ENCODE data around the gene GEMIN4. TPM values are rescaled to one million over a fixed set of nuclear protein-coding genes. Genes with fewer than 3 reads are reported as not detected.
A peak's percentile ranks its signal among the peaks of the same experiment; 100 is the strongest.

Gene GEMIN4
- polyA plus RNA-seq, 2 donors = 7.0 to 12.8 TPM

- Histone ChIP-seq H3K27ac (ENCODE audit: low read depth in 2 of 2, low read length in 1 of 2) (peak within 1 kb of the TSS; percentile 81 to 90), H3K4me3 (ENCODE audit: low read depth in 1 of 2, low read length in 2 of 2) (peak within 1 kb of the TSS; percentile 74 to 76), H3K9me3 (ENCODE audit: control insufficient read depth in 2 of 2, insufficient read depth in 1 of 2, low read depth in 1 of 2, low read length in 1 of 2) (no peaks in the 10 kb centered on the region), H3K4me1 (ENCODE audit: control insufficient read depth in 2 of 2, insufficient read depth in 2 of 2, low read length in 1 of 2) (peaks cover 0 to 7% of the 10 kb centered on the region in 2 donors), H3K36me3 (ENCODE audit: control insufficient read depth in 2 of 2, insufficient read depth in 2 of 2, low read length in 1 of 2) (peaks cover 0 to 2% of the 10 kb centered on the region in 2 donors), H3K27me3 (ENCODE audit: control insufficient read depth in 1 of 2, insufficient read depth in 2 of 2, low read length in 2 of 2) (no peaks in the 10 kb centered on the region)
- 1% methylated on average over 77 to 126 of the region's 126 CpGs for WGBS, 2 donors
Observed at GRCh38 chr17:732067-732901, 19.8 kb downstream of the GEMIN4 start, which contains the start of gene TLCD3A. Gene TLCD3A, plus strand, starts transcription at chr17:732596. Its CDS starts 52 bp downstream, at chr17:732648.

- Histone ChIP-seq H3K9me3 (ENCODE audit: control insufficient read depth in 2 of 2, insufficient read depth in 1 of 2, low read depth in 1 of 2, low read length in 1 of 2) (no peaks in the 10 kb centered on the region), H3K4me3 (ENCODE audit: low read depth in 1 of 2, low read length in 2 of 2) (peak overlapping the region; percentile 74 to 76), H3K27ac (ENCODE audit: low read depth in 2 of 2, low read length in 1 of 2) (peak overlapping the region; percentile 81 to 90), H3K27me3 (ENCODE audit: control insufficient read depth in 1 of 2, insufficient read depth in 2 of 2, low read length in 2 of 2) (no peaks in the 10 kb centered on the region), H3K36me3 (ENCODE audit: control insufficient read depth in 2 of 2, insufficient read depth in 2 of 2, low read length in 1 of 2) (peaks cover 0 to 2% of the 10 kb centered on the region in 2 donors), H3K4me1 (ENCODE audit: control insufficient read depth in 2 of 2, insufficient read depth in 2 of 2, low read length in 1 of 2) (peaks cover 0 to 7% of the 10 kb centered on the region in 2 donors)
- 7 to 8% methylated on average over 23 to 26 of the region's 26 CpGs for WGBS, 2 donors
Observed at GRCh38 chr17:731644-732066, 20.4 kb downstream of the GEMIN4 start.

GRCh38 chr17:728911-729310 is 23.2 kb downstream of the GEMIN4 start:
- peaks cover 0 to 2% of the 10 kb centered on the region in 2 donors for H3K36me3 ChIP-seq (ENCODE audit: control insufficient read depth in 2 of 2, insufficient read depth in 2 of 2, low read length in 1 of 2)
- peaks cover 0 to 10% of the 10 kb centered on the region in 2 donors for H3K4me1 ChIP-seq (ENCODE audit: control insufficient read depth in 2 of 2, insufficient read depth in 2 of 2, low read length in 1 of 2)
- no peaks in the 10 kb centered on the region for H3K9me3 ChIP-seq (ENCODE audit: control insufficient read depth in 2 of 2, insufficient read depth in 1 of 2, low read depth in 1 of 2, low read length in 1 of 2)
- peak overlapping the region; percentile 88 to 95 for H3K27ac ChIP-seq (ENCODE audit: low read depth in 2 of 2, low read length in 1 of 2)
- H3K4me3 ChIP-seq (ENCODE audit: low read depth in 1 of 2, low read length in 2 of 2) = no peak overlapping the region
- H3K27me3 ChIP-seq (ENCODE audit: control insufficient read depth in 1 of 2, insufficient read depth in 2 of 2, low read length in 2 of 2) = no peaks in the 10 kb centered on the region
- WGBS, 2 donors = 51 to 68% methylated on average over 5 of the region's 5 CpGs

GRCh38 chr17:726271-726919 is 25.7 kb downstream of the GEMIN4 start:
- WGBS, 2 donors = 45 to 48% methylated on average over 20 of the region's 20 CpGs
- Histone ChIP-seq H3K4me1 (ENCODE audit: control insufficient read depth in 2 of 2, insufficient read depth in 2 of 2, low read length in 1 of 2) (peaks cover 0 to 3% of the 10 kb centered on the region in 2 donors), H3K4me3 (ENCODE audit: low read depth in 1 of 2, low read length in 2 of 2) (no peak overlapping the region), H3K27me3 (ENCODE audit: control insufficient read depth in 1 of 2, insufficient read depth in 2 of 2, low read length in 2 of 2) (no peaks in the 10 kb centered on the region), H3K9me3 (ENCODE audit: control insufficient read depth in 2 of 2, insufficient read depth in 1 of 2, low read depth in 1 of 2, low read length in 1 of 2) (no peaks in the 10 kb centered on the region), H3K36me3 (ENCODE audit: control insufficient read depth in 2 of 2, insufficient read depth in 2 of 2, low read length in 1 of 2) (peaks cover 0 to 2% of the 10 kb centered on the region in 2 donors), H3K27ac (ENCODE audit: low read depth in 2 of 2, low read length in 1 of 2) (peak overlapping the region; percentile 48 to 64)

GRCh38 chr17:725746-726145 is 26.3 kb downstream of the GEMIN4 start:
- H3K9me3 ChIP-seq (ENCODE audit: control insufficient read depth in 2 of 2, insufficient read depth in 1 of 2, low read depth in 1 of 2, low read length in 1 of 2) = no peaks in the 10 kb centered on the region
- peak overlapping the region; percentile 27 to 63 for H3K27ac ChIP-seq (ENCODE audit: low read depth in 2 of 2, low read length in 1 of 2)
- H3K27me3 ChIP-seq (ENCODE audit: control insufficient read depth in 1 of 2, insufficient read depth in 2 of 2, low read length in 2 of 2) = no peaks in the 10 kb centered on the region
- H3K36me3 ChIP-seq (ENCODE audit: control insufficient read depth in 2 of 2, insufficient read depth in 2 of 2, low read length in 1 of 2) = peaks cover 0 to 2% of the 10 kb centered on the region in 2 donors
- 55 to 67% methylated on average over 11 to 12 of the region's 12 CpGs for WGBS, 2 donors
- H3K4me3 ChIP-seq (ENCODE audit: low read depth in 1 of 2, low read length in 2 of 2) = no peak overlapping the region
- H3K4me1 ChIP-seq (ENCODE audit: control insufficient read depth in 2 of 2, insufficient read depth in 2 of 2, low read length in 1 of 2) = peaks cover 0 to 3% of the 10 kb centered on the region in 2 donors

GRCh38 chr17:725084-725483 is 27.0 kb downstream of the GEMIN4 start:
- Histone ChIP-seq H3K4me1 (ENCODE audit: control insufficient read depth in 2 of 2, insufficient read depth in 2 of 2, low read length in 1 of 2) (peaks cover 0 to 3% of the 10 kb centered on the region in 2 donors), H3K9me3 (ENCODE audit: control insufficient read depth in 2 of 2, insufficient read depth in 1 of 2, low read depth in 1 of 2, low read length in 1 of 2) (no peaks in the 10 kb centered on the region), H3K36me3 (ENCODE audit: control insufficient read depth in 2 of 2, insufficient read depth in 2 of 2, low read length in 1 of 2) (no peaks in the 10 kb centered on the region), H3K4me3 (ENCODE audit: low read depth in 1 of 2, low read length in 2 of 2) (no peak overlapping the region), H3K27me3 (ENCODE audit: control insufficient read depth in 1 of 2, insufficient read depth in 2 of 2, low read length in 2 of 2) (no peaks in the 10 kb centered on the region), H3K27ac (ENCODE audit: low read depth in 2 of 2, low read length in 1 of 2) (no peak overlapping the region)
- 90 to 97% methylated on average over 14 of the region's 14 CpGs for WGBS, 2 donors

GRCh38 chr17:721540-721937 is 30.5 kb downstream of the GEMIN4 start:
- Histone ChIP-seq H3K27me3 (ENCODE audit: control insufficient read depth in 1 of 2, insufficient read depth in 2 of 2, low read length in 2 of 2) (no peaks in the 10 kb centered on the region), H3K36me3 (ENCODE audit: control insufficient read depth in 2 of 2, insufficient read depth in 2 of 2, low read length in 1 of 2) (no peaks in the 10 kb centered on the region), H3K27ac (ENCODE audit: low read depth in 2 of 2, low read length in 1 of 2) (peak overlapping the region; percentile 78 to 87), H3K4me3 (ENCODE audit: low read depth in 1 of 2, low read length in 2 of 2) (no peak overlapping the region), H3K4me1 (ENCODE audit: control insufficient read depth in 2 of 2, insufficient read depth in 2 of 2, low read length in 1 of 2) (peaks cover 0 to 3% of the 10 kb centered on the region in 2 donors), H3K9me3 (ENCODE audit: control insufficient read depth in 2 of 2, insufficient read depth in 1 of 2, low read depth in 1 of 2, low read length in 1 of 2) (no peaks in the 10 kb centered on the region)
- WGBS, 2 donors = 51 to 59% methylated on average over 5 of the region's 5 CpGs

- Histone ChIP-seq H3K4me1 (ENCODE audit: control insufficient read depth in 2 of 2, insufficient read depth in 2 of 2, low read length in 1 of 2) (peaks cover 0 to 3% of the 10 kb centered on the region in 2 donors), H3K27ac (ENCODE audit: low read depth in 2 of 2, low read length in 1 of 2) (peak overlapping the region; percentile 78 to 87), H3K9me3 (ENCODE audit: control insufficient read depth in 2 of 2, insufficient read depth in 1 of 2, low read depth in 1 of 2, low read length in 1 of 2) (no peaks in the 10 kb centered on the region), H3K27me3 (ENCODE audit: control insufficient read depth in 1 of 2, insufficient read depth in 2 of 2, low read length in 2 of 2) (no peaks in the 10 kb centered on the region), H3K4me3 (ENCODE audit: low read depth in 1 of 2, low read length in 2 of 2) (no peak overlapping the region), H3K36me3 (ENCODE audit: control insufficient read depth in 2 of 2, insufficient read depth in 2 of 2, low read length in 1 of 2) (no peaks in the 10 kb centered on the region)
- 66 to 71% methylated on average over 13 of the region's 13 CpGs for WGBS, 2 donors
Observed at GRCh38 chr17:720706-721539, 31.1 kb downstream of the GEMIN4 start.

GRCh38 chr17:718075-718474 is 34.0 kb downstream of the GEMIN4 start:
- Histone ChIP-seq H3K4me3 (ENCODE audit: low read depth in 1 of 2, low read length in 2 of 2) (no peak overlapping the region), H3K36me3 (ENCODE audit: control insufficient read depth in 2 of 2, insufficient read depth in 2 of 2, low read length in 1 of 2) (no peaks in the 10 kb centered on the region), H3K9me3 (ENCODE audit: control insufficient read depth in 2 of 2, insufficient read depth in 1 of 2, low read depth in 1 of 2, low read length in 1 of 2) (no peaks in the 10 kb centered on the region), H3K27ac (ENCODE audit: low read depth in 2 of 2, low read length in 1 of 2) (no peak overlapping the region), H3K27me3 (ENCODE audit: control insufficient read depth in 1 of 2, insufficient read depth in 2 of 2, low read length in 2 of 2) (no peaks in the 10 kb centered on the region), H3K4me1 (ENCODE audit: control insufficient read depth in 2 of 2, insufficient read depth in 2 of 2, low read length in 1 of 2) (no peaks in the 10 kb centered on the region)
- 85 to 88% methylated on average over 5 of the region's 5 CpGs for WGBS, 2 donors
